D341Med (cell line): ENCODE results near the gene PTCD3.

Experiments
- DNase-seq: peaks from one replicate; pipeline ENCODE4 v3.0.0; 2012; ENCODE audit warnings: low spot score

The PTCD3 gene

DNA sequence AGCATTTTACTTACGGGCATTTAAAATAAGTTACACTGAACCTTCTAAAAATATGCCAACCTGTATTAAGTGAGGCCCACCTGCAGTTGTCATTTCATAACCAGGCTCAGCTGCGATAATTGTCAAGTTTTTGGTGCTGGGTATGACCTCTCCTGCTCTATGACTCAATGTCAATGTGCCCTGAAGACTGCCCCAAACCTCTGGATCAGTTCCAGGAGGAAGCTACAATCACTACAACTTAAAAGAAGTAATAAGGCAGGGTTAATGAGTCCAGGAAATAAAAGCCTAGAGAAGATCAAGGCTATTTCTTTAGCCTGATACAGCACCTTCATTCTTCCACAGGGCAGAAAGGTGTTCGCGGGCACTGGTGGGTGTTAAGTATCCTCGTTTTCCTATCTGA, 23.3 kb upstream of the PTCD3 start:
- no peak for DNase-seq

DNA sequence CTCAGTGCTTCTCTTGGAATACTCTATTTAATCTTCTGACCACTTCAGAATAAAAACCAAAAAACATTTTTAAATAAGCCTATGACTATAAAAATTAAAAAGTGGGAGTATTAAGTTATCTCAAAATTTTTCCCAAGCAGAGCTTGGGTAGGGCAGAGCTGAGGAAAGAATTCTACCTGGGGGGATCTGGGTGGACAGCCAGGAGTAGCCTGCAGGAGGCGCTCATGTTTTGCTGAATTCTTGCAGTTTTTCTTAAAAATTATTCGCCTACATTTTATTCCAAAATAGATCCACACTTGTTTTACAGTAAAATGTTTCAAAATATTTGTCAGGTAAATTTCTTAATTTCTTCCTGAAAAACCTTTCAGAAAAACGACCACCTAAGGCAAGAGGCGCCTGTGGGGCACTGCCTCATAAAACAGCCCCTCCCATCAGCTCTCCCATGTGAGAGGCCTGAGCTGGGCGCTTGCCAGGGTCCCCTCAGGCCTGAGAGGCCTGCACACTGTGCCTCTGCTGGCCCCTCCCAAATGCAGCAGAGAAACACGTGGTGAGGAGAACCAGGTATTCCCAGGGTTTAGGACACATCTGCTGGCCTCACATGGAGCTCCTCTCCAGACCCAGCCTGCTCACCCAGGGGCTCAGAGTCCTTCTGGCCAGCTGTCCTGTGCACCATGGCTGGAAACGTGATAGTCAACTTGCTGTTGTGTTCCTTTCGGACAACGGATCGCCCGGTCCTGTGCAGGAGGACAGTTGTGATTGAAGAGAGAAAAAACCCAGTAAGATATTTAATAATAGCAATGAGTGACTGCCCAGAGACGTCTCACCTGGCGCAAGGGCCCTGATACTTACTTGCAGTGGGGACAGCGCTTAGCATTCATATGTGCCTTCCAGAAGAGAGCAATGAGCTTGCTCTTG, 17.8 kb upstream of the PTCD3 start:
- DNase-seq, result no peak

- no peak for DNase-seq
These were observed 11.8 kb upstream of the PTCD3 start for GRCh38 chr2:86094229-86094628.

DNA sequence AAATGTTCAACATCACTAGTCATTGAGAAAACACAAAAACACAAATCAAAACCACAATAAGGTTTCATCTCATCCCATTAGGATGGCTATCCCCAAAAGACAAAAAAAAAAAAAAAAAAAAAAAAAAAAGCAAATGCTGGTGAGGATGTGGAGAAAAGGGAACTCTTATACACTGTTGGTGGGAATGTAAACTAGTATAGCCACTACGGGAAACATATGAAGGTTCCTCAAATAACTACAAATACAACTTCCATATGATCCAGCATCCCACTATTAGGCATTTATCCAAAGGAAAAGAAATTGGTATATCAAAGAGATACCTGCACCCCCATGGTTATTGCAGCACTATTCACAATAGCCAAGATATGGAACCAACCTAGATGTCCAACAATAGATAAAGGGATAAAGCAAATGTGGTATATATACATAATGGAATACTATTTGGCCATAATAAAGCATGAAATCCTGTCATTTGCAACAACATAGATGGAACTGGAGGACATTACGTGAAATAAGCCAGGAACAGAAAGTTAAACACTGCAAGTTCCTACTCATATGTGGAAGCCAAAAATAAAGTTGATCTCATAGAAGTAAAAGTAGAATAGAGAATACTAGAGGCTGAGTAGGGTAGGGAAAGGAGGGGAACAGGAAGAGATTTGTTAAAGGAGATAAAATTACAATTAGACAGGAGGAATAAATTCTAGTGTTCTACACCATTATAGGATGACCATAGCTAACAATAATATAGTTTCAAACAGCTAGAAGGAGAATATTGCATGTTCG, 8.7 kb upstream of the PTCD3 start:
- DNase-seq, result no peak

DNA sequence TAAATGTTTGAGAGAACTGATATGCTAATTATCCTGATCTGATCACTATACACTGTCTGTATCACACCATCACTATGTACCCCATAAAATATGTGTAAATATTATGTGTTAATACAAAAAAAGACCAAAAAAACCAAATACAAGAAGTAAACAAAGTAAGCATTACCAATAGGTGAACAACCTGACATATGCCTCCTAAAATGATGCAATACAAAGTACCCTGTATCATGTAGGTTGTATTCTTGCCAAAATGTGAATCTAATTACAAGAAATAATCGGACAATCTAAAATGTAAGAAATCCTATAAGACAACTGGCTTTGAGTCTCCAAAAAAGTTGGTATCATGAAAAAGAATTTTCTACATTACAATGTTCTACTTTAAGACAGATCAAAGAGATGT, 8.1 kb upstream of the PTCD3 start:
- DNase-seq, result no peak

DNA sequence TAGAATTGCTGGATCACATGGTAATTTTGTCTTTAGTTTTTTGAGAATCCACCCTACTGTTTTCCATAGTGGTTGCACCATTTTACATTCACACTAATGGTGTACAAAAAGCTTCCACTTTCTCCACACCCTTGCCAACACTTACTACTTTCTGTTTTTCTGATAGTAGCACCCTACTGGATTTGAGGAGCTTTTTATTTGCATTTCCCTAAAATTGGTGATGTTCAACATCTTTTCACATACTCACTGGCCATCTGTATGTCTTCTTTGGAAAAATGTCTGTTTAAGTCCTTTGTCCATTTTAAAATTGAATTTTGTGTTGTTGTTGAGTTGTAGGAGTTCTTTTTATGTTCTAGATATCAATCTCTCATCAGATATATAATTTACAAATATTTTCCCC, 3.9 kb upstream of the PTCD3 start:
- no peak for DNase-seq

GRCh38 chr2:86105252-86105968, 625 bp upstream of the PTCD3 start, which contains the start of gene POLR1A:
TSS of gene POLR1A (minus strand) at chr2:86105886. CDS start at chr2:86105776, 110 bp downstream.
- peak; percentile 82 for DNase-seq

DNA sequence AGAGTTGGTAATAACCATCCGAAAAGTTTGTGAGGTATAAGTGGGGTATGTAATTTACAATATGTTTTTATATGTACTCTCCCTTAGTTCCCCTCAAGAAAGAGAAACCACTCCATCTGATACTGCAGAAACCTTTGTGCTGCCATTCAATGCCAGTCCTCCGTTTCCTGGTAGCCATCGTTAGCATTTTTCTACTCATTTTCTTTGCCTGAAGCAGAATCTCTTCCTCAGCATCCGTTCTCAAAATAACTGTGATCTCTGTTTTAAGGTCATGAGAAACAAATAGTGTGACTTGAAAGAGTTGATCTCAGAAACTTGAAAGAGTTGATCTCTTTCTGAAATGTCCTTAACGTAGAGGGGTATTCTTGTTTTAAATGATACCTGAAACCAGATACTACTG, 996 bp downstream of the PTCD3 start:
- no peak for DNase-seq

DNA sequence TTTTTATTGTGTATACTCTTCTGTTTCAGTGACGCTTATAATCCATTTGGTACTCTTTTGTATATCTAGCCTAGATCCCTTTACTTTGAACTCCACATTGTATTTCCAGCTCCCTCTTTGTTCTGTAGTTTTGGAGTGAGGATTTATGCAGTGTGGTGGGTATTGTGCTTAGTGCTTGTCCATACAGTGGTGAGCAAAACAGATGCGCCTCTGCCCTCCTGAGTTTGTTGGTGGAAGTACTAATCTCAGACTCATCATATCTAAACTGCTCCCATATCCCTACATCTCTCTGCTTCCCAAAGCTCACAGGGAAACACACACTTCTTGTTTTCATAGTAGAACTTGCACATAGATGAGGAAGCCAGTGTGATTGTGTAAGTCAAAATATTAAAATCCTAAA, 12.1 kb downstream of the PTCD3 start:
- no peak for DNase-seq

DNA sequence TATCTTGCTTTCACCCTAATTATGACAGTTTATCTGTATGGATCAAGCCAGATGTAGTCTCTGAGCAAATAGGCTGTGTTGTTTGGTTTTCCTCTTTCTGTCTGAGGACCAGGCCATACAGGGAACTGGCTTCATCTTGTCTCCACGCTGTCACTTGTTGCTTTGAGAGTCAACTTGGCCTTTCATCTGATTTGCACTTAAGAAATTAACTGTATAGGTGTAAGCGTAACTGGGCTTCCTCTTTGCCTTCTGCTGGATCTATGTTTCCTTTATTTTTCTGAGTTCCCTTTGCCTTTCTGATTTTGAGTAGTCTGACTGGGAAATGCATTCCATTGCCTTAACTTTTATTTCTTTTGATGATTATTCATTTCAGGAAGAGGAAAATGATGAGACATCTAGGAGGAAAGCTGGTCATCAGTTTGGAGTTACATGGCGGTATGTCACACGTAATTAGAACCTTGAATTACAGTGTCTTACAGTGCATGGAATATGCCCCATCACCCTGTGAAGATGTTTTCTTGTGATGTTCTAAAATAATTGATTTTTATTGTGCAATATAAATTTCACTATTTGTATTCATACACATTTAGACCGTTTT, 17.4 kb downstream of the PTCD3 start:
- no peak for DNase-seq

DNA sequence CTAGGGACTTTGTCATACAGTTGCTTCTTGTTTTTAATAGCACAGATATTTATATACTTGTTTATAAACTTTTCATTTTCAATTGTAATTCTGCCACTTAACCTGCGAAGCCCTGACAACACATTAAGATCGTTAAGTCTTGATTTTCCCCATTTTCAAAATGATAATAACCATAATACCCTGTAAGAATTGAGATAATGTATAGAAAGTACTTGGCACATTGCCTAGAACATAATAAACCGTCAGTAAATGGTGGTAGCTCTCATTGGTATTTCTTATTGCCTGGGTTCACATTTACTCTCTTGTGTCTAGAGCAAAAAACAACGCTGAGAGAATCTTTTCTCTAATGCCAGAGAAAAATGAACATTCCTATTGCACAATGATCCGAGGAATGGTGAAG, 18.6 kb downstream of the PTCD3 start:
- no peak for DNase-seq

- DNase-seq, result no peak
These were observed 28.7 kb downstream of the PTCD3 start for GRCh38 chr2:86134709-86135108.

- no peak for DNase-seq
These were observed 29.6 kb downstream of the PTCD3 start for GRCh38 chr2:86135653-86136052.

DNA sequence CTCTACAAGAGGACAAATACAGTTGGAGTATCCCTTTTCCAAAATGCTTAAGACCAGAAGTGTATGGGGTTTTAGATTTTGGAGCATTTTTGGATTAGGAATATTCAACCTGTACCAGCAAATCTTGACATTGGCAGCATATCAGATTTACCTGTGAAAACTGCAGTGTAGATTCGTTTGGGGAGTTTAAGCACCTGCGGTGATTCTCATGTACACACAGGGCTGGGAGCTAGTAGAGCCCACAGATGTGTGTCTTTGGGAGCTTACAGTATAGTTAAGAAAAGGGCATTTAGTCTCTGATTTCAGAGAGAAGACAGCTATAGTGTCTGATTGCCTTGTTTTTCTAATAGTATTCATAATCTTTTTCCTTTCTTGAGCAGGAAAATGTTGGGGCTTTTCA, 30.1 kb downstream of the PTCD3 start:
- no peak for DNase-seq

DNA sequence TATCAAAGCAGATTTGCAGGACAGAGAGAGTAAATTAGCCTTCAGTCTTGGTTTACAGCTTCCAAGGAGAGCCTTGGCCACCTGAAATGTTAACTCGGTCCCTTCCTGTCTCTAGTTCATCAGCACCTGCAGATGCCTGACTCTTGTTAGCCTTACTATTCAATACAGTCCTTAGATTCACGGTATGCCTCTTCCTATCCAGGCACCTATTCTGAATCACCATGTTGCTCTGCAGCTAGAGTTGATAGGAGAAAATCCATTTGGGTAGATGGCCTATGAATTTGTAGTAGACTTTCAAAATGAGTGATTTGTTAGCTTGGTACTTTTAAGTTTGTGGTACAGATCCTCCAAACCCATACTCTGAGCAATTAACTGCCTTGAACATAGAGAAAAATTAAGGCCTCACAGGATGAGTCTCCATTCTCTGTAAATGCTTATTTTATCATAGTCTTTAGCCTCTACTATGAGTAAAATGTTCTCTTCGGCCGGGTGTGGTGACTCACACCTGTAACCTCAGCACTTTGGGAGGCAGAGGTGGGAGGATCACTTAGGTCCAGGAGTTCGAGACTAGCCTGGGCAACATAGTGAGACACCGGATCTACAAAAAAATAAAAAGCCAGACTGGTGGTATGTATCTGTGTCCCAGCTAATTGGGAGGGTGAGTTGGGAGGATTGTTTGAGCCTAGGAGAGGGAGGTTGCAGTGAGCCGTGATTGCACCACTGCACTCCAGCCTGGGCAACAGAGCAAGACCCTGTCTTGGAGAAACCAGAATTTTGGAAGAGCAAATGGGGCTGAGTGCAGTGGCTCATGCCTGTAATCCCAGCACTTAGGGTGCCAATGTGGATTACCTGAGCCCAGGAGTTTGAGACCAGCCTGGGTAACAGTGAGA, 32.9 kb downstream of the PTCD3 start:
- DNase-seq, result no peak

DNA sequence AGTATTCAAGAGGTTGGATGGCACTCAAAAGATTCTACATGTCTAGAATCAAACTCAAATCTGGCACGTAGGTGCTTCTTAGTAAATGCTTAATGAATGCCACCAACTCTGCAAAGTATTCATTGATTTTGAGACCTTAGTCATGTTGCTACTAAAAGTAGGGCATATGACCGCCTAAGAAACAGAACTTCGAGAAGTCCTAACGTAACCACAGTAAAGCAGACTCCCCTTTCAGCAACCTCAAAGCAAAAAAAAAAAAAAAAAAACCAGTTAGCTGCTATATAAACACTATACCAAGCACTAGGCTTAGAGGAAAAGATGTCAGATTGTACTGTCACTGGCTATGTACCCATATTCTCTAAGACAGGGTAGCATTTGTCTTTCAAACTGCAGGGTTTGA, 33.9 kb downstream of the PTCD3 start:
- DNase-seq, result no peak

DNA sequence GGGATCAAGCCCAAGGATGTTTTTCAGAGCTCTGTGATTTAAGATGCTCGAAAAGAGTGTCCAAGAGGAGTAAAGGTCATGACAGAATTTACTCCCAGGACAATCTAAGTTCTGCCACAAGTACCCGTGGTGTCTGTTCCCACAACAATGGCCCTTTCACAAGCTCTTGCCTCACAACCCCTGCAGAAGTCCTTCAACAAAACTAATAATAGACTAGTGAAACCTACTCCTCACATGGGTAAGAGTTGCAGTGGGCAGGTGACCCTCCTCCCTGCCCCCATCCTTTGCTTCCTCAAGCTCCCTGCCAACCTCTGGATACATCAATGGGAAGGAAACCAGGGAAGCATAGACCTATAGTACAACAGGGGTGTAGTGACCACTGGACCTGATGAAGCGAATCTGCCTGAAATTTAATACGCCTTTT, 34.9 kb downstream of the PTCD3 start:
- DNase-seq, result no peak

DNA sequence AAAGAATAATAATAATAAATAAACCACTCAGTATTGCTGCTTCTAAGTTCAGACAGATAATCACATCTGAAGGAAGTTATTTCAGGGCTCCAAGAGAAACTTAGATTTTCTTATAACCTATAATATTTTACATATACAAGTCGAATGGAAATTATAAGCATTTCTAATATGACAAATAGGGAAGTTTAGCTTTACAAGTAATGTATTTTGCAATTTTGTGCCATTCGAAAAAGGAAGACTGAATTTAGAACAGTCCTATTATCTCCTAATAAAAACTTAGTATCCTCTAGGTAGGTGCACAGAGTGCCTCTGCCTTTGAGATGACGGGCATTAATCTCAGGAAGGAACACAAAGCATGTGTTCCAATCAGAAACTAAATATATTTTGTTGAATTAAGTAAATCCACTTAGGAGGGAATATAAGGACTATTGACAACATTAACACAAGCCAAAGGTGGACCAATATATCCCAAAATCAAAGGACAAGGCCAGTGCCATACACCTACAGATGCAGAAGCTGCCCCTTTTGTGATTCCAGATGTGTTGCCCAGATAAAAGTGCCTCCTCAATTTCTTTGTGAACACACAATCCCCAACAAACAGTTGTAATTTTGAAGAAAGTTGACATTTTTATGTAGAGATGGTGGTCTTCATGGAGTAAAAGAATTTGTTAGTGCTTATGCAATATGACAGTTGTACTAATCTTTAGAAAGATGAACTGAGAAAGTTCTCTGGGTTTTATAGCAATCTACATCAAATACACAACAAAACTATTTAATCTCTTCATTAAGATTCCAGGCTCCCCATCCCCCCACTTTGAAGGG, 36.6 kb downstream of the PTCD3 start:
- no peak for DNase-seq

DNA sequence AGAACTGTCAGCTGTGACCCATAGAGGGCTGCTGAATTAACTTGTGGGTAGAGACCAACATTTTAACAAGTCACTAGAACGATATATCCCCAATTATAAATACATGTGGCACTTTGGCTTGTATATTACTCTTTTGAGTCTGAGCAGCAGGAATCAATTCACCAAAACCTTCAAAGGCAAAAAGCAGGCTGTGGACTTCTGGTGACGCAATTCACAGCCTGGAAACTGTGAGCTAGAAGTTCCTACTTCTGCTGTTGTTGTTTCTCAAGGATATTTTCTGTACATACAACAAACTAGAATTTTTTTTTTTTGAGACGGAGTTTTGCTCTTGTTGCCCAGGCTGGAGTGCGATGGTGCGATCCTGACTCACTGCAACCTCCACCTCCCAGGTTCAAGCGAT, 37.3 kb downstream of the PTCD3 start:
- DNase-seq, result no peak
